HL-60 (cell line): ENCODE data around the gene SYT12.

ENCODE experiments used
- GABPA ChIP-seq: IDR thresholded peaks from 2 replicates; pipeline ENCODE4 v1.6.1; 2012; ENCODE audit warnings: low read depth
- POLR2AphosphoS5 ChIP-seq: IDR thresholded peaks from 2 replicates; pipeline ENCODE4 v1.6.1; 2012; ENCODE audit warnings: low read depth
- SPI1 ChIP-seq: IDR thresholded peaks from 2 replicates; pipeline ENCODE4 v1.6.1; 2012; ENCODE audit warnings: low read depth, mild to moderate bottlenecking, borderline replicate concordance
- TF ChIP-seq, protein P1 (sequence below): IDR thresholded peaks from one replicate; pipeline ENCODE4 v1.5.1; 2011; ENCODE audit warnings: low read length, control low read depth, inconsistent platforms; ENCODE audit not compliant: insufficient read depth

DNA sequence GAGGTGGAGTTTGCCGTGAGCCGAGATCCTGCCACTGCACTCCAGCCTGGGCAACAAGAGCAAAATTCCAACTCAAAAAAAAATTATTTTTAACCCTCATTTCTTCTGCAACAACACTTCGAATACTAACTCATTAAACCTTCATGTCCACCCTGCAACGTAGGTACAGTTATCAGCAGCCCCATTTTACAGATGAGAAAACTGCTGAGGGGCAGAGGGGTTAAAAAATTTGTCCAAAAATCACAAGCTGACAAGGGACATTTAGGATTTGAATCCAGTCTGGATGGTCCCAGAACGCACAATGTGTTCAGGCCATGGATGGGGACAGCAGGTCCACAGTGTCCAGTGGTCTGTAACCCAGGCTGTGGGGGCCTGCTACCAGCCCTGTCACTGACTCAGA lies 62.7 kb downstream of the SYT12 start:
- TF ChIP-seq, protein P1, sequence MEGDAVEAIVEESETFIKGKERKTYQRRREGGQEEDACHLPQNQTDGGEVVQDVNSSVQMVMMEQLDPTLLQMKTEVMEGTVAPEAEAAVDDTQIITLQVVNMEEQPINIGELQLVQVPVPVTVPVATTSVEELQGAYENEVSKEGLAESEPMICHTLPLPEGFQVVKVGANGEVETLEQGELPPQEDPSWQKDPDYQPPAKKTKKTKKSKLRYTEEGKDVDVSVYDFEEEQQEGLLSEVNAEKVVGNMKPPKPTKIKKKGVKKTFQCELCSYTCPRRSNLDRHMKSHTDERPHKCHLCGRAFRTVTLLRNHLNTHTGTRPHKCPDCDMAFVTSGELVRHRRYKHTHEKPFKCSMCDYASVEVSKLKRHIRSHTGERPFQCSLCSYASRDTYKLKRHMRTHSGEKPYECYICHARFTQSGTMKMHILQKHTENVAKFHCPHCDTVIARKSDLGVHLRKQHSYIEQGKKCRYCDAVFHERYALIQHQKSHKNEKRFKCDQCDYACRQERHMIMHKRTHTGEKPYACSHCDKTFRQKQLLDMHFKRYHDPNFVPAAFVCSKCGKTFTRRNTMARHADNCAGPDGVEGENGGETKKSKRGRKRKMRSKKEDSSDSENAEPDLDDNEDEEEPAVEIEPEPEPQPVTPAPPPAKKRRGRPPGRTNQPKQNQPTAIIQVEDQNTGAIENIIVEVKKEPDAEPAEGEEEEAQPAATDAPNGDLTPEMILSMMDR, result no peak
- TF ChIP-seq POLR2AphosphoS5, result no peak
- TF ChIP-seq GABPA, result no peak
- no peak for TF ChIP-seq SPI1
